Measurements from ENCODE around the gene C1QTNF3.

- TF ChIP-seq CTCF (conservative IDR thresholded peaks at IDR 0.05) (no peak), ZFX (IDR thresholded peaks at IDR 0.05) (no peak)
These were observed 19.4 kb upstream of the C1QTNF3 start for GRCh38 chr5:34062419-34062818.

Measured in C4-2B (cell line).